H9 (cell line): ENCODE data around the gene C16orf74. TPM values are rescaled to one million over a fixed set of nuclear protein-coding genes. Genes with fewer than 3 reads are reported as not detected.

ENCODE experiments used
- DNase-seq: peaks from one replicate; pipeline ENCODE4 v3.0.0-alpha.2; 2017
- H2AFZ ChIP-seq: one replicate; pipeline ENCODE4 v1.6.1; 2013; ENCODE audit warnings: mild to moderate bottlenecking, low read length, control low read depth, moderate library complexity
- H2AK5ac ChIP-seq: 2 replicates; pipeline ENCODE4 v1.6.1; 2013; ENCODE audit warnings: low read length, control low read depth, mixed read lengths; ENCODE audit not compliant: insufficient read length
- H2BK120ac ChIP-seq: one replicate; pipeline ENCODE4 v1.6.1; 2013; ENCODE audit warnings: low read depth, mild to moderate bottlenecking, low read length, control low read depth, inconsistent platforms; ENCODE audit not compliant: poor library complexity, severe bottlenecking
- H2BK12ac ChIP-seq: 2 replicates; pipeline ENCODE4 v1.6.1; 2013; ENCODE audit warnings: low read length, control low read depth, mixed read lengths, low read depth; ENCODE audit not compliant: insufficient read length
- H2BK15ac ChIP-seq: 2 replicates; pipeline ENCODE4 v1.6.1; 2013; ENCODE audit warnings: low read depth, low read length, control low read depth
- H2BK20ac ChIP-seq: one replicate; pipeline ENCODE4 v1.6.1; 2013; ENCODE audit warnings: low read depth, mild to moderate bottlenecking, low read length, control low read depth, inconsistent platforms; ENCODE audit not compliant: poor library complexity, severe bottlenecking
- H2BK5ac ChIP-seq: 2 replicates; pipeline ENCODE4 v1.6.1; 2013; ENCODE audit warnings: low read length, control low read depth, mixed read lengths; ENCODE audit not compliant: insufficient read length
- H3K14ac ChIP-seq: 2 replicates; pipeline ENCODE4 v1.6.1; 2013; ENCODE audit warnings: low read length, control low read depth; ENCODE audit not compliant: insufficient read depth
- H3K18ac ChIP-seq: 2 replicates; pipeline ENCODE4 v1.6.1; 2013; ENCODE audit warnings: low read depth, mild to moderate bottlenecking, mixed read lengths, low read length, control low read depth; ENCODE audit not compliant: insufficient read length
- H3K23ac ChIP-seq: 2 replicates; pipeline ENCODE4 v1.6.1; 2013; ENCODE audit warnings: low read length, control low read depth, mixed read lengths, low read depth; ENCODE audit not compliant: insufficient read length
- H3K23me2 ChIP-seq: 2 replicates; pipeline ENCODE4 v1.6.1; 2013; ENCODE audit warnings: low read depth, mild to moderate bottlenecking, mixed read lengths, low read length, control low read depth; ENCODE audit not compliant: insufficient read length, poor library complexity, severe bottlenecking
- H3K27ac ChIP-seq: 2 replicates; pipeline ENCODE4 v1.5.1; 2013; ENCODE audit warnings: low read length, control low read depth, mixed read lengths, low read depth; ENCODE audit not compliant: insufficient read length
- H3K27me3 ChIP-seq: 2 replicates; pipeline ENCODE4 v1.6.1; 2013; ENCODE audit warnings: low read length, control low read depth, inconsistent platforms; ENCODE audit not compliant: insufficient read depth
- H3K4ac ChIP-seq: 2 replicates; pipeline ENCODE4 v1.6.1; 2013; ENCODE audit warnings: low read depth, mild to moderate bottlenecking, control low read depth, inconsistent platforms, low read length, moderate library complexity
- H3K4me1 ChIP-seq: 2 replicates; pipeline ENCODE4 v1.6.1; 2013; ENCODE audit warnings: low read length, control low read depth, inconsistent platforms; ENCODE audit not compliant: insufficient read depth
- H3K4me2 ChIP-seq: 2 replicates; pipeline ENCODE4 v1.6.1; 2013; ENCODE audit warnings: low read length, control low read depth, mixed read lengths; ENCODE audit not compliant: insufficient read length, insufficient read depth
- H3K56ac ChIP-seq: 2 replicates; pipeline ENCODE4 v1.6.1; 2013; ENCODE audit warnings: low read depth, mild to moderate bottlenecking, mixed read lengths, low read length, control low read depth; ENCODE audit not compliant: insufficient read length
- H3K79me1 ChIP-seq: 2 replicates; pipeline ENCODE4 v1.6.1; 2013; ENCODE audit warnings: low read depth, mild to moderate bottlenecking, moderate library complexity, low read length, control low read depth, inconsistent platforms; ENCODE audit not compliant: insufficient read depth, poor library complexity, severe bottlenecking
- H3K79me2 ChIP-seq: 2 replicates; pipeline ENCODE4 v1.6.1; 2013; ENCODE audit warnings: low read length, control low read depth, inconsistent platforms; ENCODE audit not compliant: insufficient read depth
- H3K9ac ChIP-seq: 2 replicates; pipeline ENCODE4 v1.6.1; 2013; ENCODE audit warnings: low read length, control low read depth, mixed read lengths; ENCODE audit not compliant: insufficient read length; ENCODE audit errors: extremely low read depth
- H3K9me3 ChIP-seq: one replicate; pipeline ENCODE4 v1.6.1; 2013; ENCODE audit warnings: low read depth, low read length, inconsistent platforms; ENCODE audit not compliant: control insufficient read depth
- H3T11ph ChIP-seq: one replicate; pipeline ENCODE4 v1.6.1; 2013; ENCODE audit warnings: mild to moderate bottlenecking, low read length, control low read depth, inconsistent platforms
- H4K20me1 ChIP-seq: one replicate; pipeline ENCODE4 v1.6.1; 2013; ENCODE audit not compliant: control insufficient read depth, insufficient read length, insufficient read depth
- H4K5ac ChIP-seq: 2 replicates; pipeline ENCODE4 v1.6.1; 2013; ENCODE audit warnings: low read depth, mild to moderate bottlenecking, mixed read lengths, low read length, control low read depth; ENCODE audit not compliant: insufficient read length
- H4K8ac ChIP-seq: replicated peaks from 2 replicates; pipeline ENCODE4 v1.6.1; 2013; ENCODE audit warnings: low read length, control low read depth, mixed read lengths, low read depth; ENCODE audit not compliant: insufficient read length
- H4K91ac ChIP-seq: 2 replicates; pipeline ENCODE4 v1.6.1; 2013; ENCODE audit warnings: low read depth, mild to moderate bottlenecking, moderate library complexity, mixed read lengths, low read length, control low read depth; ENCODE audit not compliant: insufficient read length
- H3K27ac Mint-ChIP-seq, 3 experiments: 2 replicates in 2 of 3; 3 replicates in 1 of 3; pipeline ENCODE4 v1.8.0; 2020 to 2021; ENCODE audit warnings: mixed read lengths in 3 of 3, mild to moderate bottlenecking in 1 of 3, moderate library complexity in 1 of 3
- H3K27me3 Mint-ChIP-seq: 2 replicates; pipeline ENCODE4 v1.8.0; 2021; ENCODE audit warnings: low read depth, mild to moderate bottlenecking, moderate library complexity, mixed read lengths
- H3K36me3 Mint-ChIP-seq, 3 experiments: 2 replicates in 2 of 3; 3 replicates in 1 of 3; pipeline ENCODE4 v1.8.0; 2020 to 2021; ENCODE audit warnings: low read depth in 3 of 3, mixed read lengths in 3 of 3; ENCODE audit not compliant: insufficient read depth in 1 of 3
- H3K4me1 Mint-ChIP-seq, 2 experiments: 2 replicates each; pipeline ENCODE4 v1.8.0; 2020; ENCODE audit warnings: mixed read lengths in 2 of 2
- H3K4me3 Mint-ChIP-seq, 2 experiments: 2 replicates in 1 of 2; 3 replicates in 1 of 2; pipeline ENCODE4 v1.8.0; 2020 to 2021; ENCODE audit warnings: mild to moderate bottlenecking in 2 of 2, mixed read lengths in 2 of 2, moderate library complexity in 1 of 2
- H3K9me3 Mint-ChIP-seq, 2 experiments: 2 replicates in 1 of 2; 3 replicates in 1 of 2; pipeline ENCODE4 v1.8.0; 2020; ENCODE audit warnings: mild to moderate bottlenecking in 2 of 2, mixed read lengths in 2 of 2, moderate library complexity in 1 of 2
- WGBS: extraction: QIAGEN DNeasy Blood & Tissue Kit; methylation state at CpG from one replicate; pipeline ENCODE4 v1.1.7; 2013; ENCODE audit warnings: missing lambda C conversion rate, low lambda C conversion rate, mixed read lengths; ENCODE audit not compliant: insufficient read length; ENCODE audit errors: extremely low coverage; 5-methylcytosine and 5-hydroxymethylcytosine counted together
- total RNA-seq: library from RNA; stranded (reverse); gene quantifications from 2 replicates; pipeline ENCODE4 v1.2.1, GENCODE V29; 2021
- TF ChIP-seq, protein P1 (sequence below): fragments of 200-600 bp; sonication (generic); conservative IDR thresholded peaks from 3 replicates; pipeline ENCODE4 v1.8.0; 2021; ENCODE audit warnings: antibody characterized with exemption, mild to moderate bottlenecking

Gene C16orf74
- total RNA-seq, 1 experiment from 2014 or later = 5.6 TPM

DNA sequence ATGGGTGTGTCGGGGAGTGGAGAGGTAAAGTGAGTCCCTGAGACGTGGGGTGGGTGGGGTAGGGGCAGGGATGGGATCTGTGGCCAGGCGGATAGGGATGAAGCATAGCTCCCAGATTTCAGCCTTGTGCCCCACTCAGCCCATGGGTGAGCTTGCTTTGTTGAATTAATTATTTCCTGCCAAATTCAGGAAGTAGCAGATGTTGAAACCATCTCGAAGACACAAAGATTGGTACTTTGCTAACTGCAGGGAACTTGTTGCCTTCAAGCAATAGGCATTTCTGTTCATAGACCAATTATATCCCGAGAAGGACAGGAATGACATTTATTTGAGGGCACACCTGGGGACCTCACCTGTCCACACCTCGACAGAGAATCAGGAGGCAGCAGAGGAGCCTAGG, 11.0 kb upstream of the C16orf74 start:
- Histone ChIP-seq H3K23me2 (no peaks in the 10 kb centered on the region), H4K8ac (no peak overlapping the region)
- WGBS = no CpG with 5 or more reads among the region's 6 CpGs

More for the DNA sequence above, 11.0 kb upstream of the C16orf74 start:
- Mint-ChIP-seq H3K9me3 (no peaks in the 10 kb centered on the region), H3K36me3 (no peaks in the 10 kb centered on the region; a peak in 1 of 7 replicates), H3K27ac (no peak overlapping the region; a peak in 1 of 7 replicates), H3K27me3 (peaks cover 12% of the 10 kb centered on the region), H3K4me1 (peaks cover 11 to 17% of the 10 kb centered on the region in 2 experiments), H3K4me3 (no peak overlapping the region)
- Histone ChIP-seq H2BK120ac (no peak overlapping the region), H4K20me1 (no peaks in the 10 kb centered on the region), H3K27ac (no peak overlapping the region), H2BK12ac (no peak overlapping the region), H3K79me2 (no peaks in the 10 kb centered on the region), H3T11ph (no peak overlapping the region), H4K5ac (no peak overlapping the region), H2BK20ac (no peak overlapping the region), H2AK5ac (no peak overlapping the region), H3K14ac (no peak overlapping the region), H3K9me3 (no peaks in the 10 kb centered on the region), H3K4me1 (no peaks in the 10 kb centered on the region), H3K27me3 (no peaks in the 10 kb centered on the region), H2BK15ac (no peak overlapping the region), H2BK5ac (no peak overlapping the region), H4K91ac (no peak overlapping the region), H3K4ac (no peak overlapping the region), H3K4me2 (no peak overlapping the region), H3K18ac (no peak overlapping the region), H3K56ac (no peak overlapping the region), H3K9ac (no peak overlapping the region), H2AFZ (no peak overlapping the region), H3K23ac (no peak overlapping the region), H3K79me1 (no peaks in the 10 kb centered on the region)
- no peak for DNase-seq
- TF ChIP-seq, protein P1, sequence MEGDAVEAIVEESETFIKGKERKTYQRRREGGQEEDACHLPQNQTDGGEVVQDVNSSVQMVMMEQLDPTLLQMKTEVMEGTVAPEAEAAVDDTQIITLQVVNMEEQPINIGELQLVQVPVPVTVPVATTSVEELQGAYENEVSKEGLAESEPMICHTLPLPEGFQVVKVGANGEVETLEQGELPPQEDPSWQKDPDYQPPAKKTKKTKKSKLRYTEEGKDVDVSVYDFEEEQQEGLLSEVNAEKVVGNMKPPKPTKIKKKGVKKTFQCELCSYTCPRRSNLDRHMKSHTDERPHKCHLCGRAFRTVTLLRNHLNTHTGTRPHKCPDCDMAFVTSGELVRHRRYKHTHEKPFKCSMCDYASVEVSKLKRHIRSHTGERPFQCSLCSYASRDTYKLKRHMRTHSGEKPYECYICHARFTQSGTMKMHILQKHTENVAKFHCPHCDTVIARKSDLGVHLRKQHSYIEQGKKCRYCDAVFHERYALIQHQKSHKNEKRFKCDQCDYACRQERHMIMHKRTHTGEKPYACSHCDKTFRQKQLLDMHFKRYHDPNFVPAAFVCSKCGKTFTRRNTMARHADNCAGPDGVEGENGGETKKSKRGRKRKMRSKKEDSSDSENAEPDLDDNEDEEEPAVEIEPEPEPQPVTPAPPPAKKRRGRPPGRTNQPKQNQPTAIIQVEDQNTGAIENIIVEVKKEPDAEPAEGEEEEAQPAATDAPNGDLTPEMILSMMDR = no peak
